NCI-H1048 (cell line): Measurements from ENCODE around the gene HDAC4.
"Not testable (repeated sequence)": the region's sequence is repeated elsewhere in the genome, so short reads cannot be mapped to it uniquely, and the experiment has no call there.

Experiments
- DNase-seq: peaks from one replicate; lab custom pipeline; 2025; lab: John Stamatoyannopoulos, UW

The HDAC4 gene

GRCh38 chr2:239400596-239401066 lies at the start of gene HDAC4:
HDAC4 (minus strand) TSS chr2:239401020; CDS start chr2:239352699, 48,321 bp downstream.
- no peak for DNase-seq

GRCh38 chr2:239449468-239449867 lies 48.6 kb upstream of the HDAC4 start:
- DNase-seq: not testable (repeated sequence)

- DNase-seq: no peak
These were observed 45.1 kb upstream of the HDAC4 start for GRCh38 chr2:239445771-239446524.

- DNase-seq: peak; percentile 29
These were observed 44.1 kb upstream of the HDAC4 start for GRCh38 chr2:239444626-239445577.

GRCh38 chr2:239443666-239444567 lies 43.1 kb upstream of the HDAC4 start:
- DNase-seq: no peak

GRCh38 chr2:239443102-239443620 lies 42.3 kb upstream of the HDAC4 start:
- no peak for DNase-seq

- DNase-seq: no peak
These were observed 41.4 kb upstream of the HDAC4 start for GRCh38 chr2:239442192-239442591.

GRCh38 chr2:239441261-239442078 lies 40.6 kb upstream of the HDAC4 start:
- no peak for DNase-seq

GRCh38 chr2:239440511-239440959 lies 39.7 kb upstream of the HDAC4 start:
- no peak for DNase-seq

GRCh38 chr2:239439754-239440315 lies 39.0 kb upstream of the HDAC4 start:
- no peak for DNase-seq

- DNase-seq: no peak
These were observed 38.4 kb upstream of the HDAC4 start for GRCh38 chr2:239438995-239439753.

GRCh38 chr2:239438368-239438767 lies 37.5 kb upstream of the HDAC4 start:
- DNase-seq: no peak

GRCh38 chr2:239436669-239437335 lies 36.0 kb upstream of the HDAC4 start:
- DNase-seq: no peak

- DNase-seq: no peak
These were observed 35.3 kb upstream of the HDAC4 start for GRCh38 chr2:239436076-239436475.

GRCh38 chr2:239433777-239434403 lies 33.1 kb upstream of the HDAC4 start:
- no peak for DNase-seq

GRCh38 chr2:239432174-239432573 lies 31.4 kb upstream of the HDAC4 start:
- DNase-seq: no peak

GRCh38 chr2:239431536-239431935 lies 30.7 kb upstream of the HDAC4 start:
- DNase-seq: no peak
